H1 (cell line): ENCODE results near the gene CACNB2. TPM values are rescaled to one million over a fixed set of nuclear protein-coding genes. Genes with fewer than 3 reads are reported as not detected.

Experiments
- CTCF ChIA-PET: fragments of 300-600 bp; sonication (Branson Sonifier 250); formaldehyde crosslinking; loops from one replicate; lab custom pipeline; 2021; ENCODE audit not compliant: partially characterized antibody; lab: Charles Lee
- POLR2A ChIA-PET: fragments of 300-600 bp; sonication (Branson Sonifier 250); formaldehyde crosslinking; loops from one replicate; lab custom pipeline; 2021; ENCODE audit warnings: inconsistent platforms; ENCODE audit not compliant: partially characterized antibody; lab: Charles Lee
- DNase-seq, 2 experiments: peaks; one replicate each; pipeline versions ENCODE4 v3.0.0 to v3.0.0-alpha.2; 2010 to 2022; ENCODE audit warnings: low spot score in 2 of 2, low read depth in 1 of 2, mixed read lengths in 1 of 2
- FAIRE-seq: peaks from 2 replicates; lab custom pipeline; 2011; peaks lifted over from hg19 to GRCh38; lab: Jason Lieb, UNC
- H2AFZ ChIP-seq: 2 replicates; pipeline ENCODE4 v1.8.1; 2012; ENCODE audit warnings: low read length, inconsistent platforms
- H2AK5ac ChIP-seq: 2 replicates; pipeline ENCODE4 v1.6.1; 2013; ENCODE audit warnings: low read depth, low read length
- H2BK120ac ChIP-seq: replicated peaks from 2 replicates; pipeline ENCODE3; 2013; ENCODE audit warnings: low read depth, low read length, inconsistent platforms
- H2BK12ac ChIP-seq: 2 replicates; pipeline ENCODE4 v1.6.1; 2013; ENCODE audit warnings: low read depth, low read length
- H2BK15ac ChIP-seq: 2 replicates; pipeline ENCODE4 v1.6.1; 2013; ENCODE audit warnings: low read length
- H2BK20ac ChIP-seq: 2 replicates; pipeline ENCODE4 v1.6.1; 2013; ENCODE audit warnings: low read length
- H2BK5ac ChIP-seq: 2 replicates; pipeline ENCODE4 v1.6.1; 2013; ENCODE audit warnings: low read depth, low read length
- H3K14ac ChIP-seq: 2 replicates; pipeline ENCODE4 v1.6.1; 2013; ENCODE audit warnings: inconsistent platforms; ENCODE audit not compliant: insufficient read length
- H3K18ac ChIP-seq: 2 replicates; pipeline ENCODE4 v1.6.1; 2013; ENCODE audit warnings: low read length; ENCODE audit errors: extremely low read depth
- H3K23ac ChIP-seq: 2 replicates; pipeline ENCODE4 v1.6.1; 2013; ENCODE audit warnings: inconsistent platforms; ENCODE audit not compliant: insufficient read length
- H3K23me2 ChIP-seq: 2 replicates; pipeline ENCODE4 v1.6.1; 2013; ENCODE audit warnings: low read depth, low read length
- H3K27ac ChIP-seq: 2 replicates; pipeline ENCODE4 v1.6.1; 2011; ENCODE audit warnings: low read depth, low read length, inconsistent platforms
- H3K27me3 ChIP-seq, 4 experiments: replicated peaks in 1 of 4; 1 replicate in 1 of 4; 2 replicates in 3 of 4; pipeline versions ENCODE4 v1.6.1 to v1.8.1; 2011 to 2013; ENCODE audit warnings: low read length in 3 of 4, mild to moderate bottlenecking in 3 of 4, inconsistent platforms in 2 of 4, mixed read lengths in 2 of 4, moderate library complexity in 1 of 4; ENCODE audit not compliant: control insufficient read depth in 3 of 4, insufficient read depth in 3 of 4; ENCODE audit errors: extremely low read depth in 1 of 4
- H3K36me3 ChIP-seq, 4 experiments: 2 replicates each; pipeline versions ENCODE4 v1.6.1 to v1.8.1; 2011 to 2013; ENCODE audit warnings: mild to moderate bottlenecking in 4 of 4, low read length in 3 of 4, moderate library complexity in 2 of 4, control low read depth in 1 of 4, inconsistent platforms in 1 of 4; ENCODE audit not compliant: insufficient read depth in 4 of 4, control insufficient read depth in 2 of 4
- H3K4ac ChIP-seq: replicated peaks from 2 replicates; pipeline ENCODE3; 2013; ENCODE audit warnings: low read length, low read depth, mixed read lengths, inconsistent platforms; ENCODE audit not compliant: insufficient read length
- H3K4me1 ChIP-seq, 4 experiments: replicated peaks in 1 of 4; 1 replicate in 1 of 4; 2 replicates in 3 of 4; pipeline versions ENCODE4 v1.6.1 to v1.8.1; 2011 to 2013; ENCODE audit warnings: low read length in 3 of 4, inconsistent platforms in 2 of 4, mixed read lengths in 1 of 4; ENCODE audit not compliant: insufficient read depth in 4 of 4, control insufficient read depth in 3 of 4
- H3K4me2 ChIP-seq, 2 experiments: 2 replicates each; pipeline versions ENCODE4 v1.6.1 to v1.8.1; 2011 to 2013; ENCODE audit warnings: low read depth in 2 of 2, low read length in 2 of 2, control low read depth in 1 of 2, inconsistent platforms in 1 of 2, mild to moderate bottlenecking in 1 of 2; ENCODE audit not compliant: insufficient read depth in 1 of 2
- H3K4me3 ChIP-seq, 4 experiments: fragments of 200-600, 300-600 bp in 1 of 4; sonication (generic), shearing (Covaris generic), sonication (Bioruptor Twin) in 1 of 4; 2 replicates each; pipeline versions ENCODE4 v1.5.1 to v1.8.1; 2011 to 2016; ENCODE audit warnings: low read length in 4 of 4, low read depth in 3 of 4, control low read depth in 2 of 4, inconsistent platforms in 2 of 4, mild to moderate bottlenecking in 2 of 4, mixed read lengths in 1 of 4, moderate library complexity in 1 of 4; ENCODE audit not compliant: insufficient read depth in 2 of 4; ENCODE audit errors: extremely low read depth in 1 of 4
- H3K56ac ChIP-seq: replicated peaks from 2 replicates; pipeline ENCODE3; 2013; ENCODE audit warnings: low read depth, mild to moderate bottlenecking, mixed read lengths, low read length, inconsistent platforms; ENCODE audit not compliant: insufficient read length
- H3K79me1 ChIP-seq: 2 replicates; pipeline ENCODE4 v1.6.1; 2013; ENCODE audit warnings: low read depth, low read length, control low read depth
- H3K79me2 ChIP-seq, 2 experiments: 2 replicates each; pipeline versions ENCODE4 v1.6.1 to v1.8.1; 2012 to 2013; ENCODE audit warnings: low read length in 2 of 2, mild to moderate bottlenecking in 2 of 2, inconsistent platforms in 1 of 2; ENCODE audit not compliant: insufficient read depth in 2 of 2, control insufficient read depth in 1 of 2
- H3K9ac ChIP-seq, 4 experiments: replicated peaks in 1 of 4; 1 replicate in 1 of 4; 2 replicates in 3 of 4; pipeline versions ENCODE4 v1.6.1 to v1.8.1; 2011 to 2013; ENCODE audit warnings: low read depth in 3 of 4, low read length in 3 of 4, control low read depth in 2 of 4, mild to moderate bottlenecking in 2 of 4, moderate library complexity in 2 of 4, inconsistent platforms in 1 of 4; ENCODE audit errors: extremely low read depth in 1 of 4
- H3K9me3 ChIP-seq, 2 experiments: 2 replicates each; pipeline versions ENCODE4 v1.6.1 to v1.8.1; 2012 to 2013; ENCODE audit warnings: mild to moderate bottlenecking in 2 of 2, moderate library complexity in 2 of 2, control low read depth in 1 of 2, inconsistent platforms in 1 of 2, low read depth in 1 of 2, low read length in 1 of 2, mixed read lengths in 1 of 2; ENCODE audit not compliant: insufficient read depth in 2 of 2
- H4K20me1 ChIP-seq, 2 experiments: replicated peaks in 1 of 2; 2 replicates each; pipeline versions ENCODE3 to v1.8.1; 2011 to 2013; ENCODE audit warnings: inconsistent platforms in 2 of 2, low read length in 2 of 2, mild to moderate bottlenecking in 1 of 2; ENCODE audit not compliant: insufficient read depth in 2 of 2, control insufficient read depth in 1 of 2
- H4K5ac ChIP-seq: 2 replicates; pipeline ENCODE4 v1.6.1; 2013; ENCODE audit warnings: low read length, low read depth, mixed read lengths, inconsistent platforms; ENCODE audit not compliant: insufficient read length
- H4K8ac ChIP-seq: 2 replicates; pipeline ENCODE4 v1.8.0; 2013; ENCODE audit warnings: mild to moderate bottlenecking, moderate library complexity, low read length, inconsistent platforms; ENCODE audit not compliant: insufficient read depth; ENCODE audit errors: extremely low read depth
- H4K91ac ChIP-seq: replicated peaks from 2 replicates; pipeline ENCODE3; 2013; ENCODE audit warnings: low read length, mixed read lengths, inconsistent platforms; ENCODE audit not compliant: insufficient read length
- CTCF ChIP-seq, 3 experiments: IDR thresholded peaks; 1 replicate in 2 of 3; 2 replicates in 1 of 3; pipeline versions ENCODE4 v1.5.1 to v1.6.1; 2011; ENCODE audit warnings: low read length in 3 of 3, mild to moderate bottlenecking in 3 of 3, inconsistent platforms in 2 of 3, low read depth in 1 of 3, moderate library complexity in 1 of 3; ENCODE audit not compliant: insufficient read depth in 1 of 3; ENCODE audit errors: control extremely low read depth in 1 of 3
- JUN ChIP-seq: IDR thresholded peaks from 2 replicates; pipeline ENCODE4 v1.6.1; 2011; ENCODE audit warnings: low read depth, mild to moderate bottlenecking, improper control_type of control experiment, low read length
- RAD21 ChIP-seq, 2 experiments: IDR thresholded peaks in 1 of 2; conservative IDR thresholded peaks in 1 of 2; 2 replicates each; pipeline ENCODE4 v1.6.1; 2011; ENCODE audit warnings: low read depth in 2 of 2, low read length in 2 of 2, improper control_type of control experiment in 1 of 2, inconsistent platforms in 1 of 2, mild to moderate bottlenecking in 1 of 2, moderate library complexity in 1 of 2
- RBBP5 ChIP-seq: IDR thresholded peaks from 2 replicates; pipeline ENCODE4 v1.7.1; 2012; ENCODE audit warnings: low read depth, mild to moderate bottlenecking, inconsistent platforms, low read length, moderate library complexity, borderline replicate concordance
- USF2 ChIP-seq: IDR thresholded peaks from 2 replicates; pipeline ENCODE4 v1.6.1; 2011; ENCODE audit warnings: low read length, improper control_type of control experiment
- ZNF274 ChIP-seq: IDR thresholded peaks from 2 replicates; pipeline ENCODE4 v1.7.0; 2012; ENCODE audit warnings: low read length, borderline replicate concordance; ENCODE audit errors: extremely low read depth
- WGBS, 2 experiments: shearing (Covaris generic) in 1 of 2; methylation state at CpG; one replicate each; pipeline versions ENCODE4 v1.1.6 to v1.1.7; 2013 to 2015; ENCODE audit warnings: low lambda C conversion rate in 2 of 2, mixed read lengths in 2 of 2, inconsistent platforms in 1 of 2, low coverage in 1 of 2, missing lambda C conversion rate in 1 of 2; ENCODE audit not compliant: insufficient replicate concordance in 2 of 2, insufficient coverage in 1 of 2, insufficient read length in 1 of 2; ENCODE audit errors: extremely low coverage in 1 of 2, missing lambda C conversion rate in 1 of 2; 5-methylcytosine and 5-hydroxymethylcytosine counted together
- polyA plus RNA-seq, 7 experiments: library from polyadenylated mRNA; depleted of rRNA in 3 of 7; stranded (reverse) in 5 of 7; unstranded in 2 of 7; fragments of >200 nt in 5 of 7; fragments of 200-250 nt in 2 of 7; gene quantifications; 1 replicate in 5 of 7; 2 replicates in 1 of 7; 4 replicates in 1 of 7; pipeline versions ENCODE4 v1.2.1 to v1.2.3, GENCODE V29; 2011 to 2013; ENCODE audit warnings: missing spikeins in 2 of 7, mixed read lengths in 2 of 7
- total RNA-seq: library from RNA; stranded (reverse); fragmentation: NEBNext Ultra II Directional; extraction: Animal tissue kit (Norgen Biotek cat#: 25700); gene quantifications from 2 replicates; pipeline ENCODE4 v1.2.1, GENCODE V29; 2021

Gene CACNB2
- total and polyA plus RNA-seq, 2 of the 8 experiments (the other 6 are each of a cell fraction or from before 2014, with no cell fraction given): 2.4 to 3.2 TPM

- ChIA-PET POLR2A (no interaction called here), CTCF (interaction anchor here (0.5 to 3.3 kb wide), 4 partner anchors 9 to 240 kb away, joined by 3 to 11 read pairs (median 3); no protein-coding TSS in a partner anchor)
- Histone ChIP-seq H3K4ac (no peak overlapping the region), H4K91ac (no peak overlapping the region), H4K8ac (no peak overlapping the region), H2BK15ac (no peak overlapping the region), H2AFZ (no peak overlapping the region), H2BK5ac (no peak overlapping the region), H3K14ac (no peak overlapping the region), H3K56ac (no peak overlapping the region), H4K5ac (no peak overlapping the region), H3K9me3 (no peaks in the 10 kb centered on the region), H3K79me2 (no peaks in the 10 kb centered on the region), H3K27me3 (no peaks in the 10 kb centered on the region), H3K9ac (no peak overlapping the region), H2BK12ac (no peak overlapping the region), H3K4me2 (no peak overlapping the region), H2BK120ac (no peak overlapping the region), H3K27ac (no peak overlapping the region), H3K18ac (no peak overlapping the region), H3K4me3 (no peak overlapping the region), H3K36me3 (no peaks in the 10 kb centered on the region), H2BK20ac (no peak overlapping the region), H4K20me1 (no peaks in the 10 kb centered on the region), H2AK5ac (no peak overlapping the region), H3K23me2 (no peaks in the 10 kb centered on the region), H3K79me1 (no peaks in the 10 kb centered on the region), H3K23ac (no peak overlapping the region), H3K4me1 (peaks cover 0 to 7% (median 2%) of the 10 kb centered on the region in 4 experiments; a peak in 3 of 7 replicates)
- TF ChIP-seq ZNF274: no peak
- TF ChIP-seq JUN: no peak
- TF ChIP-seq RBBP5: no peak
- peak; percentile 46 to 50 for TF ChIP-seq RAD21 (IDR thresholded peaks at IDR 0.05 in 1 of 2, conservative IDR thresholded peaks at IDR 0.05 in 1 of 2; ENCODE audit: low read depth in 2 of 2, low read length in 2 of 2)
- peak in 1 of 3 experiments; percentile 22; a peak in 2 of 4 replicates for TF ChIP-seq CTCF (IDR thresholded peaks at IDR 0.05; ENCODE audit: control extremely low read depth in 1 of 3, insufficient read depth in 1 of 3, low read depth in 1 of 3, low read length in 3 of 3)
- TF ChIP-seq USF2: no peak
- WGBS, 2 experiments: 87% methylated on average over 5 of the region's 5 CpGs; no CpG with 5 or more reads in 1 of the 2 experiments
- FAIRE-seq (no peak), DNase-seq (no peak)
These were observed 332.8 kb downstream of the CACNB2 start for GRCh38 chr10:18472977-18473376.
